Left ventricle myocardium inferior (tissue), 1 donor: Measurements from ENCODE around the gene CRTC3. TPM values are rescaled to one million over a fixed set of nuclear protein-coding genes. Genes with fewer than 3 reads are reported as not detected.

Source experiments
- DNase-seq: peaks from one replicate; pipeline ENCODE4 v3.0.0-alpha.2; 2020
- H3K27ac ChIP-seq: fragments of 200-600 bp; replicated peaks from 2 replicates; pipeline ENCODE4 v1.8.0; 2021
- H3K27me3 ChIP-seq: fragments of 200-600 bp; 2 replicates; pipeline ENCODE4 v1.8.0; 2021; ENCODE audit warnings: low read depth
- H3K36me3 ChIP-seq: fragments of 200-600 bp; 2 replicates; pipeline ENCODE4 v1.8.0; 2021
- H3K4me1 ChIP-seq: fragments of 200-600 bp; 2 replicates; pipeline ENCODE4 v1.8.0; 2021
- H3K4me3 ChIP-seq: fragments of 200-600 bp; 2 replicates; pipeline ENCODE4 v1.8.0; 2021; ENCODE audit warnings: mild to moderate bottlenecking, moderate library complexity
- H3K9me3 ChIP-seq: fragments of 200-600 bp; replicated peaks from 2 replicates; pipeline ENCODE4 v1.8.0; 2021
- intact Hi-C: fragments of 100-400 bp; cut with micrococcal nuclease; formaldehyde crosslinking; loops from one replicate; pipeline ENCODE4 v1.11.0; 2022
- total RNA-seq: library from RNA; stranded (reverse); fragmentation: NEBNext Ultra II Directional; extraction: Animal tissue kit (Norgen Biotek cat#: 25700); gene quantifications from one replicate; pipeline ENCODE4 v1.2.1, GENCODE V29; 2021
- TF ChIP-seq, protein P1 (sequence below): fragments of 200-600 bp; IDR thresholded peaks from 2 replicates; pipeline ENCODE4 v1.8.0; 2021; ENCODE audit warnings: antibody characterized with exemption, mild to moderate bottlenecking, borderline replicate concordance
- donor health status: DM: no; HTN: yes; CAD: no; lungs with severe emphysema.

The CRTC3 gene
- total RNA-seq, 1 donor from 2014 or later: 24.1 TPM

DNA sequence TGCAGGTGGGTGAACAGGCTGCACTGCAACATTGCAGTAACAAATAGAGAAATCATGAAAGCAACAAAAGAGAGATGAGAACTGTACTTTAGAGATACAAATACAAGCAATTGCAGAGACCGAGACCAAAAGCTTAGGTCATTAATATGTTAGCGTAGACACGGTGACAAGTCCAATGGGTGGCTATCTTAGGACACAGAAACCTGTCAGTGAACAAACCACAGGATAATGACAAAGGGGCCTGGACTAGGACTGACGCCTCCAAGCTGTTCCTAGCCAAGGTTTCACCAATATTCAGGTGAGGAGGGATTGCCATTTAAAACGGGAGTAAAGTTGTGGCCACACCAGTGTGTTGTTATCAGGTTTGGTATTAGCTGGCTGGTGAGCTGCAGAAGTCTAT is 145.7 kb downstream of the CRTC3 start:
- TF ChIP-seq, protein P1, sequence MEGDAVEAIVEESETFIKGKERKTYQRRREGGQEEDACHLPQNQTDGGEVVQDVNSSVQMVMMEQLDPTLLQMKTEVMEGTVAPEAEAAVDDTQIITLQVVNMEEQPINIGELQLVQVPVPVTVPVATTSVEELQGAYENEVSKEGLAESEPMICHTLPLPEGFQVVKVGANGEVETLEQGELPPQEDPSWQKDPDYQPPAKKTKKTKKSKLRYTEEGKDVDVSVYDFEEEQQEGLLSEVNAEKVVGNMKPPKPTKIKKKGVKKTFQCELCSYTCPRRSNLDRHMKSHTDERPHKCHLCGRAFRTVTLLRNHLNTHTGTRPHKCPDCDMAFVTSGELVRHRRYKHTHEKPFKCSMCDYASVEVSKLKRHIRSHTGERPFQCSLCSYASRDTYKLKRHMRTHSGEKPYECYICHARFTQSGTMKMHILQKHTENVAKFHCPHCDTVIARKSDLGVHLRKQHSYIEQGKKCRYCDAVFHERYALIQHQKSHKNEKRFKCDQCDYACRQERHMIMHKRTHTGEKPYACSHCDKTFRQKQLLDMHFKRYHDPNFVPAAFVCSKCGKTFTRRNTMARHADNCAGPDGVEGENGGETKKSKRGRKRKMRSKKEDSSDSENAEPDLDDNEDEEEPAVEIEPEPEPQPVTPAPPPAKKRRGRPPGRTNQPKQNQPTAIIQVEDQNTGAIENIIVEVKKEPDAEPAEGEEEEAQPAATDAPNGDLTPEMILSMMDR: no peak
- intact Hi-C loops: no loop called here
- H3K9me3 ChIP-seq: no peaks in the 10 kb centered on the region
- H3K4me1 ChIP-seq: no peaks in the 10 kb centered on the region
- no peaks in the 10 kb centered on the region for H3K36me3 ChIP-seq
- H3K27me3 ChIP-seq: no peaks in the 10 kb centered on the region
- DNase-seq: no peak
- no peak overlapping the region for H3K4me3 ChIP-seq
- no peak overlapping the region for H3K27ac ChIP-seq

DNA sequence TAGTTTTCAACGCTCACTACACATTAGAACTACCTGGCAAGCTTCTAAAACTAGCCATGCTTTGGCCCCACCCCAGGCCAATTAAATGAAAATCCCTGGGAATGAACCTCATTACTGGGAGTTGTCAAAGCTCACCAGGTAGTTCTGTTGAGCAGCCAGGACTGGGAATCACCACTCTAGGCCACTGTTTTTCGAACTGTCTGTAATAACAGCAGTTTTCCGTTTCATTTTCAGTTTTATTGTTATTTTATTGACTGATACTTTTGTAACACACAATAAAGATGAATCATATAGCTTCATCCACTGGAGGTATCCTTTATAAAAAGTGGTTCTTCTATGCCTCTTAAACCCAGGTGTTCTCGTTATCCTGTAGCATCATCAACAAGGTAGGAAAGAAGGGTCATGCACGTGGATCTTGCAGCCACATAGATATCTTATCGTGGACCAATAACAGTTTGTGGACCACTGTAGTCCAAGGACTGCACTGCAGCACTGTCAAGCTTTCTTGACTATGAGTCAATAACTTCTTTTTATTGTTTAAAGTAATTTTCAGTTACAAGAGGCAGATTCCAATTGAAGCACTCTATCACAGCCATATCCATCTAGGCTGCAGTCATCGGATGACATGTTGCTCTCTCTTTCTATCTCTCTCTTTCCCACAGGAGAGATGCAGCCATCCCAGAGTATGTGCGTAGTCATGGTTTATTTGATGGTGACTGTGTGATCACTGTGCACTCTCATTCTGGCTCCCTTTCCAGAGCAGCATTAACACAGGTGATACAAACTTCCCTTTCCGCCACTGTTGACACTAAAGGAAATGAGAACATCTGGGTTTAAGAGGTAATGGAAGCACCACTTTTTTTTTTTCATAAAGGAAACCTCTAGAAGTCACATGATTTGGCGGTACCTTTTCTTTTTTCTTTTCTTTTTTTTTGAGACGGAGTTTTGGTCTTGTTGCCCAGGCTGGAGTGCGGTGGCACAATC is 148.4 kb downstream of the CRTC3 start:
- Histone ChIP-seq H3K4me3 (no peak overlapping the region), H3K4me1 (peaks cover 7% of the 10 kb centered on the region), H3K36me3 (no peaks in the 10 kb centered on the region), H3K27ac (no peak overlapping the region), H3K27me3 (no peaks in the 10 kb centered on the region), H3K9me3 (no peaks in the 10 kb centered on the region)
- intact Hi-C loops: no loop called here
- DNase-seq: no peak
- TF ChIP-seq, protein P1: no peak

DNA sequence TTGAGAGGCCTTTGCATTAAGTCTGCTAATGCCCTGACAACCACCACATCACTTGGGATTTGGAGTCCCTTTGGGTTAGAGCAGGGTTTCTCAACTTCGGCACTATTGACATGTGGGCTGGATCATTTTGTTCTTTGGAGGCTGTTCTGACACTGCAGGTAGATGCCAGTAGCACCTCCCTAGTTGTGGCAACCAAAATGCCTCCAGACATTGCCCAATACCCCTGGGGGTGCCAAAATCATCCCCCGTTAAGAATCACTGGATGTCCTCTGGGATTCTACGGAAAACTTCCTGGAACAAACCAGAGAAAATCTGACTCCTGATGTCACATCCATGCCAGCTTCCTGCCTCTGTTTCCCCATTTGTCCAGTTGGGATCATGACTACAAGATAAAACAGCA is 150.2 kb downstream of the CRTC3 start:
- Histone ChIP-seq H3K36me3 (no peaks in the 10 kb centered on the region), H3K27me3 (no peaks in the 10 kb centered on the region), H3K4me1 (peaks cover 7% of the 10 kb centered on the region), H3K4me3 (no peak overlapping the region), H3K9me3 (no peaks in the 10 kb centered on the region), H3K27ac (no peak overlapping the region)
- DNase-seq: no peak
- TF ChIP-seq, protein P1: no peak
- intact Hi-C loops: no loop called here

DNA sequence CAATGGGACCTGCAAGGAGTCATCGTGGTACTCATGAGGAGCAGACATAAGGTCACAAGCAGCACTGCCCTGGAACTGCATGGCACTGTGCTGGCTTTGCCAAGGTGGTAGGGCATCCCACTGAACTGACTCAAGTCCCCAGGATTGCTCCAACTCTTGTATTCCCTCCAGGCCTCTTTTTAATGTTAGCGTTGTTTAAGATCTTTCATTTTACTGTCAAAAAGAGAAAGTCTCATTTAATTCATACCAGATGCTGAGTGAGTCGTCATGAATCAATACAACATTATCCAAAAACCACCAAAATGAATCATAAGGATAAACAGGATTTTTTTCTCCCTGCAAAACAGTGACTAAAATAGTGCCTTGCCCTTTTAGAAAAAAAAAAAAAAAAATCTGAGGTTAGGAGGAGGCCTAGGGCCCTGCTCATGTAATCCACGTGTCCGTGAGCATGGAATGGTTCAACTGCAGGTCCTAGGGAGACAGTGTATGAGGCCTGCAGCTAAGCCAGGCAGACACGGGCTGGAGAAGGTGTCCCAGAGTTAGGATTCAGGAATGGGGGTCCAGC is 150.7 kb downstream of the CRTC3 start:
- H3K9me3 ChIP-seq: no peaks in the 10 kb centered on the region
- no peak overlapping the region for H3K4me3 ChIP-seq
- intact Hi-C loops: no loop called here
- no peaks in the 10 kb centered on the region for H3K36me3 ChIP-seq
- no peaks in the 10 kb centered on the region for H3K27me3 ChIP-seq
- no peak for DNase-seq
- H3K27ac ChIP-seq: peak overlapping the region; percentile 51
- TF ChIP-seq, protein P1: no peak
- peaks cover 7% of the 10 kb centered on the region for H3K4me1 ChIP-seq

DNA sequence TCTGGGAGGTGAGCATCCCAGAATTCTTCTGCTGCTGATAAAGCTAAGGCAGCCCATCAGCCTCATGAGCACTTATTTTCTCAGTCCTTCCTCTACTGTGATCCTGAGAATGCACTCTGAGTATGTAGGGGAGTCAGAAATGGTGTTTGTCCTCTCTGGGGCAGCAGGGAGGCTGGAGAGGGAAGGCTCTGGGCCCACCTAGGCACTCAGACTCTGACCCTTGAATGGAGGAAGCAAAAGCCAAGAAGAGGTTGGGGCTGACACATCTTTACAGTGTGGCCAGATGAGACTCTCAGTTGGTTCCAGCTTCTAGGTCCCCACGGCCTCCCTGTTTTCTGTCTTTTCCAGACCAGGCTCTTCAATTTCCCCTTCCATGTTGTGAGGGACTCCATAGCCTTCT is 151.3 kb downstream of the CRTC3 start:
- Histone ChIP-seq H3K27ac (peak overlapping the region; percentile 51), H3K36me3 (no peaks in the 10 kb centered on the region), H3K4me1 (peaks cover 7% of the 10 kb centered on the region), H3K27me3 (no peaks in the 10 kb centered on the region), H3K4me3 (no peak overlapping the region), H3K9me3 (no peaks in the 10 kb centered on the region)
- TF ChIP-seq, protein P1: no peak
- intact Hi-C loops: no loop called here
- DNase-seq: no peak
